ENCODE results near the gene PLTP. TPM values are rescaled to one million over a fixed set of nuclear protein-coding genes. Genes with fewer than 3 reads are reported as not detected.

Gene PLTP
- total and polyA plus RNA-seq, 2 donors (not counting 3 experiments of a cell fraction or from before 2014, with no cell fraction given), result 62.1 to 118 TPM

GRCh38 chr20:45899046-45899835, 12.7 kb downstream of the PLTP start:
- H3K9me3 ChIP-seq (replicated peaks; ENCODE audit: control insufficient read depth, insufficient read depth, low read length), result no peaks in the 10 kb centered on the region
- CTCF ChIA-PET, result interaction anchor here (2.1 kb wide), 1 partner anchor 71 kb away, joined by 5 read pairs; no protein-coding TSS in a partner anchor
- DNase-seq (ENCODE audit: low read depth, low spot score) (no peak), FAIRE-seq (no peak)
- POLR2A ChIA-PET, result interaction anchor here (0.6 to 0.7 kb wide), 2 partner anchors 35 to 36 kb away, joined by 4 read pairs; no protein-coding TSS in a partner anchor
- H3K4me2 ChIP-seq (ENCODE audit: insufficient read depth, low read length), result no peak overlapping the region
- no peak overlapping the region for H3K9ac ChIP-seq (replicated peaks; ENCODE audit: extremely low read depth, insufficient read depth, low read length)
- intact Hi-C loops (cut with micrococcal nuclease) (no loop called here), dilution Hi-C loops (cut with MboI; ENCODE audit: extremely low pct_ligation_motif_present, low sequenced_read_pairs) (no loop called here)
- H3K4me1 ChIP-seq (ENCODE audit: control insufficient read depth, extremely low read depth, insufficient read depth, low read length), result no peaks in the 10 kb centered on the region
- peaks cover 4 to 28% of the 10 kb centered on the region in 2 experiments for H3K36me3 ChIP-seq (ENCODE audit: control insufficient read depth in 2 of 2, extremely low read depth in 1 of 2, insufficient read depth in 2 of 2, low read length in 2 of 2)
- no peak overlapping the region for H2AFZ ChIP-seq (ENCODE audit: low read depth, low read length)
- H3K4me3 ChIP-seq (replicated peaks in 1 of 3; ENCODE audit: insufficient read depth in 1 of 3, low read depth in 1 of 3, low read length in 3 of 3), result no peak overlapping the region
- H3K27me3 ChIP-seq (ENCODE audit: control insufficient read depth in 2 of 2, insufficient read depth in 2 of 2, low read length in 2 of 2), result no peaks in the 10 kb centered on the region
- no TSS peak for BruUV-seq (replicated peaks)
- no peaks in the 10 kb centered on the region for H3K9me1 ChIP-seq (replicated peaks; ENCODE audit: control insufficient read depth, extremely low read depth, insufficient read depth, low read length)
- H4K20me1 ChIP-seq (replicated peaks; ENCODE audit: control insufficient read depth, extremely low read depth, insufficient read depth, low read length), result no peaks in the 10 kb centered on the region
- no peak overlapping the region for H3K27ac ChIP-seq (ENCODE audit: insufficient read depth, low read depth, low read length)
- no peak for TF ChIP-seq CTCF (IDR thresholded peaks at IDR 0.05; ENCODE audit: extremely low read depth in 1 of 2, insufficient read depth in 1 of 2, low read depth in 1 of 2, low read length in 2 of 2)
- TF ChIP-seq EZH2 (IDR thresholded peaks at IDR 0.05; ENCODE audit: borderline replicate concordance, low read depth, low read length, severe bottlenecking), result no peak
- no peak for TF ChIP-seq POLR2AphosphoS5 (IDR thresholded peaks at IDR 0.05; ENCODE audit: insufficient read depth, low read depth, low read length)
- TF ChIP-seq JUN (IDR thresholded peaks at IDR 0.05; ENCODE audit: borderline replicate concordance, insufficient read depth, insufficient read length, low read depth), result no peak
- no peak for TF ChIP-seq GATA2 (IDR thresholded peaks at IDR 0.05; ENCODE audit: insufficient read depth, insufficient read length, low read depth, low read length)
- TF ChIP-seq FOS (IDR thresholded peaks at IDR 0.05; ENCODE audit: borderline replicate concordance, insufficient read depth, low read length), result no peak
- no peak for TF ChIP-seq MYC (IDR thresholded peaks at IDR 0.05; ENCODE audit: low read depth, low read length)
- TF ChIP-seq, protein P1, sequence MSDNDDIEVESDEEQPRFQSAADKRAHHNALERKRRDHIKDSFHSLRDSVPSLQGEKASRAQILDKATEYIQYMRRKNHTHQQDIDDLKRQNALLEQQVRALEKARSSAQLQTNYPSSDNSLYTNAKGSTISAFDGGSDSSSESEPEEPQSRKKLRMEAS (IDR thresholded peaks at IDR 0.05; ENCODE audit: insufficient read depth, insufficient read length), result no peak
- TF ChIP-seq POLR2A (IDR thresholded peaks at IDR 0.05; ENCODE audit: low read depth, low read length), result no peak
- H3K79me2 ChIP-seq (ENCODE audit: control insufficient read depth, insufficient read depth, low read length), result no peaks in the 10 kb centered on the region
